ENCODE measurements around the gene FBXL7.

Gene FBXL7

DNA sequence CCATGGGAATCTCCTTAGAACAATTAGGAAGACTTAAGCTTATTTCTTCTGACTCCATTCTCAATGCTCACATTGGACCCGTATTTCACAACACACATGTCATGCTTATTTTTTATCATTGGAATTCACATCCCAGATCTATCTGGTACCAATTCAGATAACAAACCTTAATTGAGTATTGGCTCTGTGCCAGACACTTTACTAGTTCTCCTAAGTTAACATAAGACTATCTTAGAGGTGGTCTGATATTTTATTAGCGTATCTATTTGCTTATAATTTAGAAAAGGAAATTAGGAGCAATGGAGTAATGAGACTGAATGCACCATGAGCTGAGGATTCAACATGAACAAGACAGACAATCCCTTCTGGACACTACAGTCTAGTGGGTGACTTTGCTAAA lies 45.1 kb downstream of the FBXL7 start:
- DNase-seq, result no peak

DNA sequence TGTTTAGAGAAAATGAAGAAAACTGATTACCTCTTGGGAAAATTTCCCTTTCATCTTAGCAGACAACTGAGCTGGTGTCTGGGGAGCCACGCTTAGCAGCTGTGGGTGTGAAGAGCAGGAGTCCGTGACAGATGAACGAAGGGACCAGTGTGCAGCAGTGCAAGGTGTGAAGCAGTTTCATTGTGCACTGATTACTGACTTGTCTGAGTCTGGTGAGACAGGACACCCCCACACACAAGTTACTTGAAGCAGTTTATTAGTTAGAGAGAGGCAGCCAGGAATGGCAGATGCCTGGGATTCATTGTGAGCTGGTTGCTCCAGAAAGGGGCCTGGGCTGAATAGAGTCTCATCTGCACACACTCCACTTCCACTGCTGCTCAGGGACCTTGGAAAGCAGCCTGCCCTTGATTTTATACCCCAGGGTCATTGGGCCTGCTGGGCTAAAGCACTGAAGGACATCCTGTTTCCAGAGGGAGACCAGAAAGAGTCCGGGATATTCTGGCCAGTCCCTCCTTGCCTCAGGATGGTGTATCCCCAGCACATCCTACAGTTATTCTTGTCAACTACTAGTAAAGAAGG lies 47.4 kb downstream of the FBXL7 start:
- no peak for DNase-seq

DNA sequence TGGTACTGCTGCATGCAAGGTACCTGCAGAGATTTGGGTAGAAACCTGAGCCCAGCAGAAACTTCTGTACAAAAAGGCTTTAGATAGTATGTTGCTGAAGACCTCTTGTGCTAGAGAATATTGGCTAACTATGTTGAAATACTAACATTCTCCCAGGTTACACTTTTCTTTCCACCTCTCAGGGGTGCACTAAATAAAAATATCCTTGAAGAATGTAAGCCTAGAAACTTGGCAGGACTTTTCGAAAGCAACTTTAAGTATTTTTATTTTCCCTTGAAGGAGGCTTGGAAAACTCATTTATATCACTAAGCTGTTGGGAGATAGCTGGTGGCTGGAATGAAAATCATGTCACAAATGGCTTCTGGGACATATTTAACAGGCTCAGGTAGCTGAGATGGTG lies 50.0 kb downstream of the FBXL7 start:
- no peak for DNase-seq

DNA sequence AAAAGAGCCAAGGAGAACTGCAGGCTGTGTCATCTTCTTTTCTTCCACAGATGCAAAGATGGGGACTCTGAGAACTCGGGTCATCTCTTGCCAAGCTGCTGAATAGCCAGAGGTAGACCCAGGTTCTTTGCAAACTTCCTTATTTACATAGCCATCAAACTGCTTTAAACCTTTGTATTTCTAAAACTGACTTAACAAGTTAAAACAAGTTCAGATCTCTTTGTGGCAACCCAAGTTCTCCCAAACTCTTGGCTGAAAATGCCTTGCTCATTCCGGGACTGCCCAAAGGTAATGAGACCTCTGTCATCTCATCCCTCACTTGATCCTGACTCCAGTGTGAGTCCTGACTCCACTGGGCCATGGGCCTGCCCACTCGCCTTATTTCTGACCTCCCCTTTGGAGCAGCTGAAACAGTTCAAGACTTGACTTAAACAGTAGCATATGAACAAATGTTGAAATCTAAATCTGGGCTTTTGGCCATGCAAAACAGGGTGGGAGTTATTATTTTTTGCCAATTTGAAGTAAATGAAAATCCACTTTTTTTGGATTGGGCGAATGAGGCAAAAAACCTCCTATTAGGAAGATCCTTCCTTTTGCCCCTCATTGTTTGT lies 50.6 kb downstream of the FBXL7 start:
- no peak for DNase-seq

DNA sequence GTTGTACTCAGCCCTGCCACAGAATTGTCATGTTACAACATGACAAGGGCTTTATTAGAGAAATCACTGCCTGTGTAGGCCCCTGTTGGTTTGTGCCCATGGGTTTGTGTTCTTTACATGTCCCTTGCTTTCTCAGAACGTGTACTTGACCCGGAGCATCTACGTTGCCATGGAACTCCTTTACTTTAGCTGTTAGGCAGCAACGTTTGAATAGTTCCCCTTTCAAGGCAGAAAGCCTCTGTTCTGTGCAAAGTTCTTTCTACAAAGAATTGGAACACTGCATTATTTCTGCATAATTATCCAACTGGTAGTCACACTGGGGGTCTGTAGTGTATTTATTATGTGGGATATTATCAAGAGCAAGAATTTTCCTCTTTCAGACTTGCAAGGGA lies 51.1 kb downstream of the FBXL7 start:
- no peak for DNase-seq

DNA sequence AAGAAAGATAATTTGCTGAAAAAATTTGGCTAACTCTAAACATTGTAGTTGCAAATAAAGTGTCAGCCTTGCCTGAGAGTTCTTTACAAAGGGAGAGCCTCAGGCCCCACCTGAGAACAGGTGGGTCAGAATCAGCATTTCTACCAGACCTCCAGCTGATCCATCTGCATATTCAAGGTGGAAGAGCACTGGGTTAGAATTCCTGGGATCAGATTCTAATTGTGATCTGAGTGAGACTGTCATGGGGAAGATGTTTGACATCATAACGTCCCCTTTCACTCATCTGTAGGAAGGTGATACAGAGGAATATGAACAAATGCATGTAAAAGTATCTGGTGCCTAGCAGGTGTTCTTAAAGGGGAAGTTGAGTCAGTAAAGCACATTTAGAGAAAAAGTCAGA lies 54.6 kb downstream of the FBXL7 start:
- no peak for DNase-seq

DNA sequence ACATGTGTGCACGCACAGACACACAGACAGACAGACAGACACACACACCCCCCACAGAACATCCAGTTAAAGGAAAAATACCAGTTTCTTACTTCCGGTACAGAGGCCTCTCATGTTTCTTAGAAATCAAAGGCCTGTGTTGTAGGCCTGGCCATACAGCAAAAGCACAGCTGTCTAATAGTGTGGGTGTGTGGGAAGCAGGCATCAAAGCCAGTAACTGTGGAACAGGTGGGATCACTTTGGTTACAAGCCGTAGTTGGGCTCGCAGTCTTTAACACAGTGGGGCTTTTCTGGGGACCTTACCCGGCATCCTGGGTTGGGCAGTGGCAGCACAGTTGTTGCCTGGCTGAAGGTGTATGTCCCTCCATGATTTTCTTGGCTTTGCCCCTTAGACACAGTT lies 55.2 kb downstream of the FBXL7 start:
- no peak for DNase-seq

DNA sequence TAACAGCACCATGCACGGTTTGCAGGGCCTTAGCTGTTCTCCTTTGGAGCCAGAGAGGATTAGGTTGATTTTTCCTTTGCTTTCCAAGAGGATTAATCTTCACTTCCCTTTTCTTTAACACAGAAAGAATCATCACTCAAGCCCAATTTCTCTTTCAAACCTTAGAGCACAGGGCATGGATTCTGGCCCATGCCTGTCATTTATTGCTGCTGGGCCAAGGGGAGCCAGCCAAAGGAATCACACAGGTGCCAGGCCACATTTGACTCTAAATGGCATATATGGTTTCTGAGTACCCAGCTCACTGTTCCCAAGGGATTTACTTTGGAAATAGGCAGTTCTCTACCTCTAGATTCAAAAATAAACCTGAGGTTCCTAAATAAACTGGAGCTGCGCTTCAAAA lies 58.3 kb downstream of the FBXL7 start:
- no peak for DNase-seq

DNA sequence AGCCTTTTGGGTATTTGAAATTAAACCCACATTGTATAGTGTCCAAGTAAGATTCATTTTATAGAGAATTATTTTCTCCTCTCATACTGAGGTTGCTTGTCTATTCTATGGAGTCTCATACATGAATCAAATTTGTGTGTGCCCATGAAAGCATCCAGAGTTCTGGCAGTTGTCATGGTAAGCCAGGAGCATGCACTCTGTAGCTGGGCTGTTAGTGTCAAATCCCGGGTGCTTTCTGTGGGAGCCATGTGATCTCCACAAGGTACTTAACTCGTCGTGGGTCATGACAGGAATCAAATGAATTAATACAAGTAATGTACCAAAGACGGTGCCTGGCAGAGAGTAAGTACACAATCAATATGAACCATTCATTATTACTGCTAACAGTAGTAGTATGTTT lies 58.7 kb downstream of the FBXL7 start:
- no peak for DNase-seq

DNA sequence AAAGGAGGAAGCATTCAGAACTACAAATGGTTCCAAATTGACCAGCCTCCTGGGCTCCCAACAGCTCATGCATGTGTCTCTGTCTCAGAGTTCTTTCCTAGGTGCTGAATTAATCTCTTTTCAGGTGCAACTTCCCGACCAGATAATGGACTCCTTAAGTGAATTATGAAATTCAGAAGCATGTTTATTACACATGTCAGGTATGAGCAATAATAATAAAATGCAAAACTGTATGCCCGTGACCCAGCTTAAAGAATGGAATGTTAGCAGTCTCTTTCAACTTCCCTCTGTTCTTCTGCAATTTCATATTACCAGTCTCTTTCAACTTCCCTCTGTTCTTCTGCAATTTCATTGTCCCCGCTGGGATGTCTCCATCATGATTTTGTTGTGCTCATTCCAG lies 60.4 kb downstream of the FBXL7 start:
- no peak for DNase-seq

DNA sequence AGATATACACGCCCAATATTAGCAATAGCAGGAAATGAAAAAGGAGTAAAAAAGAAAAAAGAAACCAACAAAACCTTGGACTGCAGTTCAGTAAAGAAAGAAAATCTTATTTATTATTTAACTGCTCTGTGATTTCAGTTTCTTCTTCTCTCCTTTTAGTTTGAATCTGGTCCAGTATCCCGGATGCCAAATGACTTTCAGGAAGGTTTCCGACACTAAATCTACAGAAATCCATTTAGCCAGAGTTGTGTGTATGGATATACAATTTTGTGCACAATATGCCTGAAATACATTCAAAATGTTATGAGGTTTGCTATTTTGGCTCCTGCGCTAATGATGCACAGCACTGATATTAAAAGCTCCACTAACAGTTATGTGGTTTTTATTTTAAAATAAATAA lies 64.5 kb downstream of the FBXL7 start:
- DNase-seq, result no peak

DNA sequence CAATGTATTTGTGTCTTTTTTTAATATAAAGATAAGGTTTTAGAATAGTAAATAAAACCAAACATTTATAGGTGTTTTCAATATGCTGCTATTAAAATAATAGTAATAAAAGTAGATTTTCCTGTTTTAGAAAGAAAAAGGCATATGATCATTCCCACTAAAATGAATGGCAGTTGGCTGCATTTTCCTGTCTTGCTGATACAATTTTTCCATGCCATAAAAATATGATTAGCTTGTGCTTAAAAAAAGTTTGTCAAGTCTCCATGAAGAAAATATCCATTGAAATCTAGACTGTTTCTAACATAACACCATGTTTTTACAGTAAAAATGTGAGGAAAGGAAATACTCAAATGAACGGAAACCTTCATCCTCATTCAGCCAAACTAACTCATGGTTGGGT lies 65.0 kb downstream of the FBXL7 start:
- DNase-seq, result no peak

DNA sequence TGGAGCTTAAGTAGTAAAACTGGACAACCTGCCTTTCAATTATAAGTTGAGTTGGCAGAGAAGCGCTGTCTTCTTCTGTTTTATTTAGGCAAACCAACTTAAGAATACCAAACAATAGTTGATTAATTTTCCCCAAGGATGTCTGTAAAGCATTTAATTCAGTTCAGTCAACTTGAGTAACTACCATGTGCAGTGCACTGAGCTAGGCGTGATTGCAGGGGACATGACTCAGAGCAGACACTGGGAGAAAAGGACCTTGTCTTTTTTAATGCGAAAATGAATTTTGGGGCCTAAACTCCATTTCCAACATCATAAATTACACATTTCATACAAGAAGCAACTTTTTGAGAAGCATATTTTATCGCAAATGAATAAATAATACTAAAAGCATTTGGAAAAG lies 66.3 kb downstream of the FBXL7 start:
- DNase-seq, result no peak

DNA sequence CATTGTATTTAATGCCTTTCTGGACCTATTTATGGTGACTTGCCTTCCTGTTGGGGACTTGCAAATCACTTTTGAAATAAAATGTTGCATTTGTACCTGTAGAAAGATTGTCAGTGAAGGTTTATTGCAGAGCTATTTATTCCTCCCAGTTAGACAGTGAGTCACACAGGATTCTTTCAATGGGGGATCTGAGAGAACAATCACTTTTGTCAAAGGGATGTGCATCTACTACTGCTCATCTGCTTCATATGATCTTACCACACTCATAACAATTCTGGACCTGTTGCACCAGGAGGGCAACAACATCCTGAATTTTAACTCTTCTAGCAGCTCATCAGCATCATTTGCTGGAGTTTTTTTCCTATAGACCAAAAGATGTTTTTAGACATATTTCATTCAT lies 66.8 kb downstream of the FBXL7 start:
- no peak for DNase-seq

DNA sequence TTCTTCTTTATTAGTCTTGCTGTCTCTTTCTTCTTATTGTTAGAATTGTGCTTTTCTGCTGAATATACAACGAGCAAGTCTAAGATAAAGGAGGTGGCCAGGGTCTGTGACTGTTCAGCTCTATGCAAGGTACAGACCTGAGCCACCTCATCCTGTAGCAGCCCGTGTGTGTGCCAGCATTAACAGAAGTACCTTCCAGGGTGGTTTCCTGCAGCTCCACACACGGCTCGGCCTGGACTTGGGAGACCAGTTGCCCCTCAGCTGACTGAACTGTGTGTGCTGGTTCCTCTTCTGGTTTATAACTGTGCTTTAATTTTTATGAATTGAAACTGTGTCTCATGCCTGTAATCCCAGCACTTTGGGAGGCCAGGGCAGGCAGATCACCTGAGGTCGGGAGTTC lies 70.5 kb downstream of the FBXL7 start:
- DNase-seq, result no peak

DNA sequence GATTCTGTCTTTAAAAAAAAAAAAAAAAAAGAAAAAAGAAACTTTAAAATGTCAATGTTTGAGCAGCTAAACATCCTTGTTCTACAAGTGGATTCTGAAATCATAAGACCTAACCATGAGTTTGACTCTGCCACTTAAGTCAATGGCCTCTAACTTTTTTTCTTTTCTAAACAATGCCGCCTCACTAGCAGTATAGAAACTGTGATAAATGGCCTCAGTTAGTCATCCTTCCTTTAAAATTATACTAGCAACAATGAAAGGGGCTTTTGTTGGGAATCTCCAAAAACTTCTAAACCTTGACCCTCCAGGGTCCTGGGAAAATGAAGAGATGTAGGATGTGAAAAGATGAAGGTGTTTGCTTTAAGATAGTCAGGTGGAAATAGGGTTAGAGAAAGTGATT lies 71.1 kb downstream of the FBXL7 start:
- DNase-seq, result no peak

DNA sequence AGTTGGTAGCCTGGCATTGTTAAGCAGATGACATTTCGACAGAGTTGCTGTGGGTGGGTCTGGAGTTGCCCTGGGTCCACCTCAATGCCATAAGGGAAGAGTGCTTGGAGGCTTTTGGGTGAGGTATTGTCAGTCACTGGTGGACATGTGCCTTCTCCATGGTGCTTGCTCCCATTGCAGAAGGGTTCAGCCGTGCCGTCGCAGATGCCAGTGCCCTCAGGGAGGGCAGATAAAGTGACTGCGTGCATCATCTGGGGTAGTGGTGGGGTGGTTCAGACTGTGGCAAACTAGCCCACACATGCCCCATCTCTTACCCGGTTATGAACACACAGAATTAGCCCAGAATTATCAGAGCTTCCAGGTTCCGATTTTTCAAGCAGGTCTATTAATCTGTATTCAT lies 71.6 kb downstream of the FBXL7 start:
- DNase-seq, result no peak

DNA sequence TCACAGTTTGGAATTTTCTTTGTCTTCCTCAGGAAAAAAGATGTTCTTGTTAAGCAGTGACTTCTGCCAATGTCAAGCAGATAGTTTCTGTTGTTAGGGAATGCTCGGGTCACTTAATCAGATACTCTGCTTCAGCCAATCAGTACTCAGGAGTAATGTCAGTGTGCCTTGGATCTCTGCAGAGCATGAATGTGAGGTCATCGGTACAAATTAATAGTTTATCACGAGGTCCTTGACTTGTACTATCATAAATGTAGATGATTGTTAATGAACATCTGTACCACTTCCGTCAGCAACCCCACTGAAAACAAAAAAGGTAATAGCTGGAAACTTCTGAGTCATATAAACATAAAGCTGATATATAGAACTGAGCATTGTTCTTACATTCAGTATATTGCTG lies 73.6 kb downstream of the FBXL7 start:
- DNase-seq, result no peak

DNA sequence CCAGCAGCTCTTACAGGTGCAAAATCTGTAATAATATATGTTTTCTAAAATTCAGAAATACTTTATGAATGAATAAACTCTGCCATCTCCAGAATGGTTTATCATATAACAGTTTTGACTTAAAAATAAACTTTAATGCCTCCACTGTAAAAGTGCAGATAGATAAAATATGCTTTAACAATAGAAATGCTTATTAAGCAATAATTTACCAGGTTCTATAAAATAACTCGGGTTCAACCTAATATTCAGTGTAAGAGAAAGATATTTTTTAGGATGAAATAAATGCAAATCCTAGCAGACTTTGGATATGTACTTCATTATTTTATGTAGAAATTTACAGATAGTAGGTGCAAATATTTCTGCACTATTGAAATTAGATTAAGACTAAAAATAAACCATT lies 74.1 kb downstream of the FBXL7 start:
- no peak for DNase-seq

DNA sequence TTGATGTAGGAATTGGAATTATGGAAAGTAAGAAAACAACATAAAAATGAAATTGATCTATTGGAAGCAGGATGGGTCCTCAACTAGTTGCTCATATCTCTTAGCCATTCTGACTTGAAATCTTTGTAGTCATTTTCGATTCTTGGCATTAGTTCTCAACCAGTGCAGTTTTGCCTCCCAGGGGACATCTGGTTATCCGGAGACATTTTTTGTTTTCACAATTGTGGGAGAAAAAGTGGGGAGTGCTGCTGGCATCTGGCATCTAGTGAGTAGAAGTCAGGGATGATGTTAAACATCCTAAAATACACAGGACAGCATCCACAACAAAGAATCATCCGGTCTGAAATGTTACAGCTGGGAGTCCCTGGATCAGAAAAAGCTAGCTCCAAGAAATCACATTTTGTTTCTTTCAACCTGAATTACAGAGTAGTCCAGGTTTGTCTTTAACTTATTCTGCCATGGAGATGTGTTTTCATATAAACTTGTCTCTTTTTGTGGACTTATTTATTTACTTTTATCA lies 74.9 kb downstream of the FBXL7 start:
- DNase-seq, result no peak

DNA sequence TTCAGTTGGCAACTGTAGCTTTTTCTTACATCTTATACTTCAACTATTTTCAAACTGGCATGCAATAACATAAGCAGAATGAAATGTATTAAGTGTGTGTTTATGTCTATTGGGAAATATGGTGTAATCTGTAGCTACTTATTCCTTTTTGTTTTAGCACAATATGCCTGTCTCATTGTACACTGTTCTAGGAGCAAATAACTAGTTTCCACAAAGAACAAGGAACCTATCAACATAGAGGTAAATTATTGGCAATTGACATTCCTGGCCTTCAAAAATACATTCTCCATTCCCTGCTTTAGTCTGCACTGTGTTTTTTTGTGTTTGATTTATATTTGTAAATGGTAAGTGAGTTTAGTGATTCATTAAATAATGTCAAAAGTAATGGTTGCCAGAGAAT lies 75.7 kb downstream of the FBXL7 start:
- DNase-seq, result no peak

DNA sequence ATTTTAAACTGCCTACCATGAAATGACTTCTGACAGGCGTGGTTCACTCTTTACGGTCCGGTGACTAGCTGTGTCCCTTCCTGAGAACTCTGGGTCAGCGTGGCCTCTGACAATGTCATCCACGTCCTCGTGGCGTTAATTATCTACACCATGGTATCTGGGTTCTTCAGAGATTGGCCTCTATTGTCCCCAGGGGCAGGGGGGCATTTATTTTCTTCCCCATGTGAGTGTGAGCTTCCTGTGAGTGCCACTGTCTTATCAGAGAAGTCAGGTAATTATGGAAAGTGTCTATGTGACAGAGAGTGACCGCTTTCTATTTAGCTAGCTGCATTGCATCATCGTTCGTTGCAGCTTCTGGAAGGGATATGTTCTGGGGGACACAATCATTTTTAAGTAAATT lies 77.2 kb downstream of the FBXL7 start:
- DNase-seq, result no peak

DNA sequence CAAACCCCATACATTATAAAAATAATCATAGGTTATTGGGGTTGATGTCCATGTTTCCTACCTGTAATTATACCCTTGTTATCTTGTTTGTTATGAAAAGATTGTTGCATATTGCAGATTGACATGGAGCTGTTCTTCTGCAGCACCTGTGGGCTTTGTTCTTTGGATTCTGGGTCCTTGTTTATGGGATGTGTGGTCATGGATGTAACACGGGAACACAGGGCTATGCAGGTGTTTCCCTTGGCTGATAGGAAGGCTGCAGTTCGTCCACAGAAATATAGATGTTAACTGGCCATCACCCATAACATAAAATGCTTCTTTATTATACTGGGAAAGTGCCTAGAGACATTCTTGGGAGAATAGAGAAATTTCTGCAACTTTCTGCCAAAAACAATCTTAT lies 77.9 kb downstream of the FBXL7 start:
- no peak for DNase-seq

DNA sequence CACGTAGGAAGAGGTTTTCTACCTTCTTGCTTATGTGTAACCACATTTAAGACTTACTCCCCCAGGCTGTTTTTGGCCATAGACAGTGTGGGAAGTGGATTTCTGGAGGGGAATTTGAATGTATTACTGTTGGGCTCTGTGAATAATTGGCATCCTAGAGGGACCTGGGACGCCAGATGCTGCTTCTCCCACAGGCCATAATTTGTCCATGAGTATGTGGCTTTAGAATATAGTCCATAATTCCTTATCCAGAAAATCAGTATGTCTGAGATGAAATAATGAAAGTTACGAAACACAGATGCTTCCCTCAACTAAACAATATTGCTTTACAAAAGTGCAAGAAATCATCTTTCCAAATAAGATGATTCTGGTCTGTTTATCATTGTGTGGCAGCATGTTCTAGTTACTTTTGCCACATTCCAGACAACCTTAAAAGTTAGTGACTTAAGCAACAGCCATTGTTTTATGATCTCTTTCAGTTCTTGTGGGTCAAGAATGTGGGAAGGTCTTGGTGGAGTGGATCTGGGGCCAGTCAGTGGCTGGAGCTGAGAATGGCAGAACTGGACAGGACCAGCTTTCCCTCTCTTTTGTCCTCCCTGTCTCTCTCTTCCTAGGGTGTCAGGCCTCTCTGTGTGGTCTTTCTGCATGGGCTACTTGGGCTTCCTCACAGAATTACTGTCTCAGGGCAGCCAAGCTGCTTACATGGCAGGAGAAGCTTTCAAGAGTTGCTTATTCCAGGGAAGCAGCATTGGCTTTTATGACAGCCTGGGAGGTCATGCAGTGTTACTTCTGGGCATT lies 79.4 kb downstream of the FBXL7 start:
- no peak for DNase-seq

DNA sequence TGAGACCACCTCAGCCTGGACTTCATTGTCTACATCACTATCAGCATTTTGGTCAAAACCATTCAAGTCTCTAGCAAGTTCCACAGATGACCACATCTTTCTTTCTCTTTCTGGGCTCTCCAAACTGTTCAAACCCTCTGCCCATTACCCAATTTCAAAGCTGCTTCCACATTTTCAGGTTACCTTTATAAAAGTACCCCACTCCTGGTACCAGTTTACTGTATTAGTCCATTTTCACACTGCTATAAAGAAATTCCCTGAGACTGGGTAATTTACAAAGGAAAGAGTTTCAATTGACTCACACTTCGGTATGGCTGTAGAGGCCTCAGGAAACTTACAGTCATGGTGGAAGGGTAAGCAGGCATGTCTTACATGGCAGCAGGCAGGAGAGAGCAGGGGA lies 84.5 kb downstream of the FBXL7 start:
- no peak for DNase-seq

Data from 8988T (cell line).